ENCODE data around the gene TIPIN. TPM values are rescaled to one million over a fixed set of nuclear protein-coding genes. Genes with fewer than 3 reads are reported as not detected.
"Not testable (repeated sequence)": the region's sequence is repeated elsewhere in the genome, so short reads cannot be mapped to it uniquely, and the experiment has no call there.

The TIPIN gene, protein sequence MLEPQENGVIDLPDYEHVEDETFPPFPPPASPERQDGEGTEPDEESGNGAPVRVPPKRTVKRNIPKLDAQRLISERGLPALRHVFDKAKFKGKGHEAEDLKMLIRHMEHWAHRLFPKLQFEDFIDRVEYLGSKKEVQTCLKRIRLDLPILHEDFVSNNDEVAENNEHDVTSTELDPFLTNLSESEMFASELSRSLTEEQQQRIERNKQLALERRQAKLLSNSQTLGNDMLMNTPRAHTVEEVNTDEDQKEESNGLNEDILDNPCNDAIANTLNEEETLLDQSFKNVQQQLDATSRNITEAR
- polyA plus RNA-seq (2013, experiment 1 of 2; ENCODE audit: insufficient read length), result 11.6 TPM
- polyA plus RNA-seq (2013, experiment 2 of 2; ENCODE audit: insufficient read length), result 11.9 TPM

DNA sequence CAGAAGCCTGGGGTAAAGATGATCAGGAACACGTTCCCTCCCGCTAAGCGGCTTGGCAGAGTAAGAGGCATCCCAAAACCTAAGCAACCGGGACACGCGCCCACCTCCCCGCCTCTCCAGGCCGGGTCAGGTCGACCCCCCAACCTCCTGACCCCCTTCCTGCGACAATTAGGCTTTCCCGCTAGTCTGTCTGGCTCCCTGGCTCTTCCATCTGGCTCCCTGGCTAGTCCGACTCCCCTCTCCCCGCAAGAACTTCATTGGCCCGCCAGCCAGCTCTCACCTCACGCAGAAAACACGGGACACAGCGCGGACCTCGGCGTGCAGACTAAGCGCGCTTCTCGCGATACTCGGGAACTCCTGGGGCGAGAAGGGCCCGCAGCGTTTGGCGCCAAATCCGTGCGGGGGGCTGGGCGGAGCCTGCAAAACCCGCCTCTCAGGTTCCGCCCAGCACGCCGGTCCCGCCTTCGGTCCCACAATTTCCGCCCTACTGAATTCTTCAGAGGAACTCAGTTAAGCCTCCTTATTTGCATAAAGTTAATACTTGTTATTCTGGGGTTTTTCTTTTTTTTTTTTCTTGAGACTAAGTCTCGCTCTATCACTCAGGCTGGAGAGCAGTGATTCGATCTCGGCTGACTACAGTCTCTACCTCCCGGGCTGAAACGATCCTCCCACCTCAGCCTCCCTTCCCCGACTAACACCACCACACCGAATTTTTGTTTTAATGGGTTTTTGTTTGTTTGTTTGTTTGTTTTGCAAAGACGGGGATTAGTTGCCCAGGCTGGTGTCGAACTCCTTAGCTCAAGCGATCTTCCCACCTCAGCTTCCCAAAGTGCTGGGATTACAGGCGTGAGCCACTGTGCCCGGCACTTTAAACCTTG, at the start of gene TIPIN:
Gene TIPIN (minus strand): TSS at position 327 of the 878 bp plus-strand sequence. CDS start 3,738 bp downstream, outside the sequence.
- DNase-seq, result peak; percentile 96

DNA sequence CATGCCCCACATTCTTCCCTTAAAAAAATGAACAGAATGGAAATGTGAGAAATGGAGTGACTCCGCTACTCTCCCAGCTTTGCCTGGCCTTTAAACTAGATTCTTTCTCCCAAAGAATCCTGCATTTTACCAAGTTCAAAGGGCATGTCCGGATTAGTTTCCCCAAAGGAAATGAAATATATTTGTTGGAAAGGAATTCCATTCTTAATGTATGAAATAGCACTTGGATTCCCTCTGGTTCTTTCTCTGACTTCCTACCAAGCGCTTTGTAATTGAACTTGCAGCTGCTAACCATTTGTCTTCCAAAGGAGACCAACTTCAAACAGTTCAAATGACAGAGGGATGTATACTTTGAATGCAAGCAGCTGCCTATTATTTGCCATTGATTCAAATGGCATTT, 49.1 kb upstream of the TIPIN start:
- DNase-seq, result peak; percentile 55

DNA sequence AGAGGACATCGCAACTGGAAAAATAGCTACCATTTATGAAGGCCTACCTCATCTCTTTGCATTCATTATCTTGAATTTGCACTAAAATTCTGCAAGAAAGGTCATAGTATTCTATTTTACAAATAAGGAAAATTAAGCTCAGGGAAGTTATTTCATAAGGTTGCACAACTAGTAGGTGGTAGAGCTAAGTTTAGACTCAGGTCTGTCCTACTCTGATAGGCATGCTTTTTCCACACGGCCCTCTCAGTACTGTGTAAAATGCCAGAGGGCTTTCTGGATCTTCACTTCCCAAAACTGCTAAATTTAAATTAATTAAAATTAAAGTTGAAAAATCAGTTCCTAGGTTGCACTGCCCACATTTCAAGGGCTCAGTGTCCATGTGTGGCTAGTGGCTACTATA, 48.5 kb upstream of the TIPIN start:
- no peak for DNase-seq

- no peak for DNase-seq
Observed at GRCh38 chr15:66404532-66404931, 48.0 kb upstream of the TIPIN start.

DNA sequence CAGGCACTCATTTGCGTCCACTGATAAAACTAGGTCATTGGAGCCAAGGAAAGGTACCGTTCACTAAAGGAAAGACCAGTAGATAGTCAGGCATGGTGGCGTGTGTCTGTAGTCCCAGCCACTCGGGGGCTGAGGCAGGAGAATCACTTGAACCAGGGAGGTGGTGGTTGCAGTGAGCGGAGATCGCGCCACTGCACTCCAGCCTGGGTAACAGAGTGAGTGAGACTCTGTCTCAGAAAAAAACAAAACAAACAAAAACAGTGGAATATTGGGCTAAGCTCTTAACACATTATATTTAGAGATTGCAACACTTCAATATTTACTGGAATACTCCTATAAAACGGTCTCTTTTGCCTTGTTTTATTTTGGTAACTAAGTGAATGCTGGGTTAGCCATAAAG, 47.6 kb upstream of the TIPIN start:
- no peak for DNase-seq

GRCh38 chr15:66403323-66403722, 46.8 kb upstream of the TIPIN start:
- DNase-seq, result no peak

GRCh38 chr15:66402761-66403284, 46.3 kb upstream of the TIPIN start:
- no peak for DNase-seq

DNA sequence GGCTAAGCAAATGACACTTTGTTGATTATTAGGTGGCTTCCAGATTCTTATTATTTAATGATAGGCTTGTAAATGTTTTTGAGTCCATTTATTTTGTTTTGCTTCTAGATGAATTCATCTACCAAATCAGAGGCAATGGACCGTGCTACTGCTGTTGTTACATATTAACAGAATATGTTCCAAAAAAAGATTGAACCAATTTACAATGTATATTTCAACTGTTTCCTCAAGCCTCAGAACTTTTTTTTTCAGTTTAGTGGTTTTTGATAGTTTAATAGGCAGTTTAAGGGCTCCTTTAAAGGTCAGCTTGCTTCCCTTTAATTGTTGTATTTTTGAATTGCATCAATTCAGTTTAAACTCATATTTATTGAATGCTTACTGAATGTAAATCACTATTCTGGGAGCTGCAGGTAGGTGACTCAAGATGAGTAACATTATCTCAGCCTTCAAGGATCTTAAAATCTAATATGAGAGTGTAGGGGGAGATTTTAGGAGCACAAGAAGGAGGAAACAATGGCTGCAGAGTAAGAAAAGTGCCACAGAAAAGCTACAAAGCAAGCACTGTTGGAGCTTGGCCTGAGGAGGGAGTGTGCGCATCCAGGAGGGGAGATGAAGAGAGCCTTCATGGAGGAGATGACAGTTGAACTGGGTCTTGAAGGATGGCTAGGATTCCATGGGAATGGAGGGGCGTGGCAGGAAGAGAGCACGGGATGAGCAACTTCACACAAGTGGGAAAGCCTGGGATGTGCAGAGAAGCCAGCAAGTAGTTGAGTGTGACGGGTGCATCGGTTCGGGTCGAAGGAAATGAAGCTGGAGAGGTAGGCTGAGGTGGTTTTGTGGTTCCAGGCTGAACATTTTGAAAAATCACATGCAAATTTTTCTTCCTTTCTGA, 44.9 kb upstream of the TIPIN start:
- peak; percentile 20 for DNase-seq

- DNase-seq, result no peak
Observed at GRCh38 chr15:66400351-66400774, 43.9 kb upstream of the TIPIN start.

DNA sequence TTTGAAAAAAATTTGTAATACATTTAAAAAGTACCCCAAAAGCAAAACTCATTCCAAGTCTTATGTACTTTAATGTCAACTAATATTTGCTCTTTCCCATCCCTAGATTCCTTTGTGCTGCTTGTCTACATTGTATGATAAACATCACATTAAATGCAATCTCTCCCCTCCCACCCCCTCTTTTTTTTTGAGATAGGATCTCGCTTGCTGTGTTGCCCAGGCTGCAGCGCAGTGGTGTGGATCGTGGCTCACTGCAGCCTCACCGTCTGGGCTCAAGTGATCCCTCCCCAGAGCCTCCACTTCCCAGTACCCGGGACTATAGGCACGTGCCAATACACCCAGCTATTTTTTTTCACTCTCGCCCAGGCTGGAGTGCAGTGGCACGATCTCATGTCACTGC, 42.8 kb upstream of the TIPIN start:
- DNase-seq, result no peak

DNA sequence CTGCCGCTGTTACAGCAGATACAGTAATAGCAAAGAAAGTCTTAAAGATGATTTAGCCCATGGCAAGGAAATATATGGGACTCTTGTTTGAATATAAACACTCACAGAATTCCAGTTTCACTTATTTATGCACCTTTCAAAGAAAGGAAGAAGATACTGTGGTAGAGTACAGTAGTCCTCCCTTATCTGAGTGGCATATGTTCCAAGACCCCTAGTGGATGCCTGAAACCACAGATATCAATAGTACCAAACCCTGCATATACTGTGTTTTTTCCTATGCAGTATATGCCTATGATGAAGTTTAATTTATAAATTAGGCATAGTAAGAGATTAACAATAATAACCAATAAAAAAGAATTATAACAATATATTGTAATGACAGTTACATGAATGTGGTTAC, 38.4 kb upstream of the TIPIN start:
- no peak for DNase-seq

DNA sequence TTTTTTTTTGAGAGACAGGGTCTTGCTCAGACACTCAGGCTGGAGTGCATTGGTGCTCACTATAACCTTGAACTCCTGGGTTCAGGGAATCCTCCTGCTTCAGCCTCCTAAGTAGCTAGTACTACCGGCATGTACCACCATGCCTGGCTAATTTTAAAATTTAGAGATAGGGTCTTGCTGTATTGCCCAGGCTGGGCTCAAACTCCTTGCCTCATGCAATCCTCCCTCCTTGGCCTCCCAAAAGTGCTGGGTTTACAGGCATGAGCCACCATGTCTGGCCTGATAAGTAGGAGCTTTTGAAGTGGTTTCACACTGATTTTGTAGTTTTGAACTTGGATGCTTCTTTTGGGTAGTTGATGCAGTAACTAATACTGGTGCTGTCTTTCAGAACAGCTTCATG, 38.0 kb upstream of the TIPIN start:
- no peak for DNase-seq

DNA sequence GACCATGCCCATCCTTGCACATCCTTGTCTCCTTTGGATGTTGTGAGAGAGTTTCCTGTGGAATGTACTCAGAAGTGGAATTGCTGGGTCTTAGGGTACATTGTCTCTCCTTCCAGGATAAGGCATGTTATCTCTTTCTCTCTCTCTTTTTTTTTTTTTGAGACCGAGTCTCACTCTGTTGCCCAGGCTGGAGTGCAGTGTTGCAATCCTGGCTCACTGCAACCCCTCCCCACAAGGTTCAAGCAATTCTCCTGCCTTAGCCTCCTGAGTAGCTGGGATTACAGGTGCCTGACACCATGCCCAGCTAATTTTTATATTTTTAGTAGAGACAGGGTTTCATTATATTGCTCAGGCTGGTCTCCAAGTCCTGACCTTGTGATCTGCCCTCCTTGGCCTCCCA, 36.6 kb upstream of the TIPIN start:
- not testable (repeated sequence) for DNase-seq

- DNase-seq, result no peak
Observed at GRCh38 chr15:66390678-66391077, 34.2 kb upstream of the TIPIN start.

DNA sequence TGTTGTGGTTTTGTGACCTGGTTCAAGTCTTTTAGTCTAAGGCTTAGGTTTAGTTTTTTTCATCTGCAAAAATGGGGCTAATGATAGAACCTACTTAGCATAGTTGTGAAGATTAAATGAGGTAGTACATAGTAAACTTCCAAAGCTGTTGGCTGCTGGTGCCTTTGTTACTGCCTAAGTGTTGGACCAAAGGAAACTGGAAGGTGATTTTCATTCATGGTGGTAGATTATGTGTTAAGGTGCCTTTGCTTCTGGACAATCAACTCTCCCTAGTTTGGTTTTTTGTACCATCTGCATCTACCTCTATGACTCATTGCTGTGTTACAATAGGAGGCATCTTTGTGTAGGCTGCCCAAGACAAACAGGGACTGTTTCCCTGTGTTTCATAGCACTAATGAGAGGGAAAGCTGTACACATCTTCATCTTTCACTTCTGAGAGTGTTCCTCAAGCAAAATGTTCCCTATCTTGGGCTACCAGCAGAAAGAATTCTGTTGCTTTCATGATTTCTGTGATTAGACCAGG, 33.4 kb upstream of the TIPIN start:
- DNase-seq, result no peak

- no peak for DNase-seq
Observed at GRCh38 chr15:66389098-66389858, 32.8 kb upstream of the TIPIN start.

DNA sequence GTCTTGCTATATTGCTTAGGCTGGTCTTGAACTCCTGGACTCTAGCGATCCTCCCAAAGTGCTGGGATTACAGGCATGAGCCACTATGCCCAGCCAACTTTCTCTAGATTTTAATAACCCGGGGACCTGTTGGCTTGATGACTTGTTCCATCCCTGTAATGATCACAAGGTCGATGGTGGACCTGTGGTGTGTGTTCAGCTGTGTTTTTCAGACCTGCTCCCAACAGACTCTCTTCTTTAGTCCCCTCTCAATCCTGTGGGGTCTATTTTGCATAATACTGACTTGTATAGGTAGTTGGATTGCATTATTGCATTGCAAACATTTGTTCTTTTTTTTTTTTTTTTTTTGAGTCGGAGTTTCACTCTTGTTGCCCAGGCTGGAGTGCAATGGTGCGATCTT, 32.1 kb upstream of the TIPIN start:
- DNase-seq, result no peak

DNA sequence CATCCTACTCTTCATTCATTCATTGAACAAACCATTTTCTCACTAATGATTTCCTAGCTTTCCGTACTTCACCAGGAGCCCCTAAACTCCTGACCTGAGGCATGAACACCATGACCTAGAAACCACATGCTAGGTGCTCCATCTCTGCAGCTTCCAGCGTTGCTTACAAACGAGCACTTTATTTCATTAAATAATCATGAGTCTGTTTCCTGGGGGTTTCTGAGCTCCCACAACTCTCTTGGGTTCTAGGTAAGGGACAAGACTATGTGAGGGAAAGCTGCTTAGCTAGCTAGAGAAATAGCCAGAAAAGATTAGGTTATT, 31.5 kb upstream of the TIPIN start:
- DNase-seq, result no peak

DNA sequence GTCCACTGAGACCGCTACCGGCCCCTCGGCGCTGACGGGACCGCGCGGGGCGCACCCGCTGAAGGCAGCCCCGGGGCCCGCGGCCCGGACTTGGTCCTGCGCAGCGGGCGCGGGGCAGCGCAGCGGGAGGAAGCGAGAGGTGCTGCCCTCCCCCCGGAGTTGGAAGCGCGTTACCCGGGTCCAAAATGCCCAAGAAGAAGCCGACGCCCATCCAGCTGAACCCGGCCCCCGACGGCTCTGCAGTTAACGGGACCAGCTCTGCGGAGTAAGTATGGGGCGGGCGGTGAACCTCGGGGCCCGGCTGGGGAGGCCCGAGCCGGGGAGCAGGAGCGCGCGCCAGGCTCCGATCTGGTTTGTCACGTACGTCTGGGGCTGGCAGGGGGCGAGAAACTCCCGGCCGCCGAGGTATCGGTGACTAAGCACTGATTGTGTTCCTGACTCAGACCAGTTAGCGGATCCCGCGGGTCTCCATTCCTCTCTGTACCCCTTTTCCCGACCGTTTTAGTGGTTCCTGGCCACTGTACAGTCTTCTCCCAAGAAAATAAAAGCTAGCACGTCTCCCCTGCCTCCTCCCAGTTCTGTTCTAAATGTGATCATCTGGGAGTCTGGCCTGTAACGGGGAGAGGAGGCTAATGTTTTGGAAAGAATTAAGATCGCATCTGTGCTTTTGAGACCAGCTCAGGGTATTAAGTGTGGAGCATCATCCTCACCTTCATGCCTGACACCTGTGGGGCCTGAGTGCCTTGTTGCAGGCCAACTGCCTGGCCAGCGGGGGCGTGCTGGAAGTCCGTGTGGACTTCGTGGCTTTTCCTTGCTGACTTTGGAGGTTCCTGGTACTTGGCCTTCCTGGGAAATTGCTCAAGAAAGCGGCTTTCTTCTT, 30.9 kb upstream of the TIPIN start:
- peak; percentile 69 for DNase-seq
